Naive thymus-derived CD4-positive, alpha-beta T cell (primary cell): Measurements from ENCODE around the gene OXCT1. TPM values are rescaled to one million over a fixed set of nuclear protein-coding genes. Genes with fewer than 3 reads are reported as not detected.

Source experiments
- ATAC-seq: fragments of 150-1000 bp; cut with Tn5 transposase; 2 replicates; pipeline ENCODE4 v1.10.0; 2021; ENCODE audit warnings: mild to moderate bottlenecking, moderate library complexity
- CTCF ChIA-PET: fragments of 350-600 bp; sonication (Branson Sonifier 250); formaldehyde crosslinking; loops from one replicate; lab custom pipeline; 2021; ENCODE audit warnings: antibody characterized with exemption; lab: Charles Lee
- POLR2A ChIA-PET: fragments of 350-600 bp; sonication (Branson Sonifier 250); formaldehyde crosslinking; loops from one replicate; lab custom pipeline; 2021; ENCODE audit warnings: antibody characterized with exemption, inconsistent platforms; lab: Charles Lee
- DNase-seq, 9 donors: peaks; one replicate each; pipeline versions ENCODE4 v3.0.0 to v3.0.0-alpha.2; 2020 to 2022; ENCODE audit warnings: mixed read lengths in 1 of 9
- H3K27ac ChIP-seq: one replicate; pipeline ENCODE4 v1.7.0; 2013; ENCODE audit warnings: mild to moderate bottlenecking, low read depth, low read length, moderate library complexity
- H3K27me3 ChIP-seq, 2 donors: one replicate each; pipeline ENCODE4 v1.7.0; 2013; ENCODE audit warnings: low read length in 2 of 2, mild to moderate bottlenecking in 2 of 2, moderate library complexity in 2 of 2; ENCODE audit not compliant: control insufficient read depth in 2 of 2, insufficient read depth in 2 of 2
- H3K36me3 ChIP-seq, 3 experiments: 1 replicate in 2 of 3; 2 replicates in 1 of 3; pipeline ENCODE4 v1.7.0; 2013; ENCODE audit warnings: low read length in 3 of 3, mild to moderate bottlenecking in 3 of 3, moderate library complexity in 1 of 3; ENCODE audit not compliant: insufficient read depth in 3 of 3, control insufficient read depth in 2 of 3
- H3K4me1 ChIP-seq, 2 donors: one replicate each; pipeline ENCODE4 v1.7.0; 2013; ENCODE audit warnings: low read length in 2 of 2, mild to moderate bottlenecking in 2 of 2, moderate library complexity in 1 of 2; ENCODE audit not compliant: control insufficient read depth in 2 of 2, insufficient read depth in 2 of 2
- H3K4me3 ChIP-seq: 2 replicates; pipeline ENCODE4 v1.7.0; 2013; ENCODE audit warnings: mild to moderate bottlenecking, low read length
- H3K9me3 ChIP-seq, 3 experiments: 1 replicate in 2 of 3; 2 replicates in 1 of 3; pipeline ENCODE4 v1.7.0; 2013; ENCODE audit warnings: low read length in 3 of 3; ENCODE audit not compliant: control insufficient read depth in 2 of 3
- H3K27ac Mint-ChIP-seq, 9 donors: one replicate each; pipeline ENCODE4 v1.8.0; 2020 to 2022; ENCODE audit warnings: mixed read lengths in 9 of 9, mild to moderate bottlenecking in 8 of 9, moderate library complexity in 5 of 9, inconsistent platforms in 2 of 9
- H3K27me3 Mint-ChIP-seq, 5 donors: one replicate each; pipeline ENCODE4 v1.8.0; 2021 to 2022; ENCODE audit warnings: mixed read lengths in 5 of 5, mild to moderate bottlenecking in 1 of 5
- H3K36me3 Mint-ChIP-seq, 5 donors: one replicate each; pipeline ENCODE4 v1.8.0; 2020 to 2022; ENCODE audit warnings: mixed read lengths in 5 of 5, mild to moderate bottlenecking in 3 of 5, inconsistent platforms in 1 of 5
- H3K4me1 Mint-ChIP-seq, 7 donors: one replicate each; pipeline ENCODE4 v1.8.0; 2020 to 2022; ENCODE audit warnings: mixed read lengths in 7 of 7, mild to moderate bottlenecking in 3 of 7, inconsistent platforms in 1 of 7
- H3K4me3 Mint-ChIP-seq, 10 donors: one replicate each; pipeline ENCODE4 v1.8.0; 2020 to 2022; ENCODE audit warnings: mild to moderate bottlenecking in 10 of 10, mixed read lengths in 10 of 10, moderate library complexity in 6 of 10, inconsistent platforms in 2 of 10
- H3K9me3 Mint-ChIP-seq, 11 donors: one replicate each; pipeline ENCODE4 v1.8.0; 2020 to 2022; ENCODE audit warnings: mixed read lengths in 11 of 11, mild to moderate bottlenecking in 4 of 11, inconsistent platforms in 1 of 11, moderate library complexity in 1 of 11
- intact Hi-C, 2 donors: fragments of 100-400 bp; cut with micrococcal nuclease; formaldehyde crosslinking; loops; one replicate each; pipeline ENCODE4 v1.15.1; 2023
- polyA plus RNA-seq, 2 donors: library from polyadenylated mRNA; unstranded; fragments of 300-500 nt; fragmentation: Illumina TruSeq; gene quantifications; one replicate each; pipeline ENCODE4 v1.2.3, GENCODE V29; 2021
- total RNA-seq, 6 experiments: library from RNA in 5 of 6; stranded (reverse) in 5 of 6; gene quantifications; 1 replicate in 5 of 6; 2 replicates in 1 of 6; pipeline ENCODE4 v1.2.3 and lab custom pipeline; 2021 to 2026

OXCT1 gene
- total and polyA plus RNA-seq, 7 experiments from 2014 or later: 18.6 to 53.1 (median 30.0) TPM

- POLR2A ChIA-PET: interaction anchor here (0.7 to 3.1 kb wide), 19 partner anchors 9 to 1581 kb away, joined by 3 to 62 read pairs (median 5); partner anchors contain the start of genes FBXO4, OXCT1, TMEM267 and ZNF131
- Histone ChIP-seq H3K9me3 (no peaks in the 10 kb centered on the region), H3K36me3 (peaks cover 0 to 5% (median 4%) of the 10 kb centered on the region in 3 experiments), H3K27me3 (no peaks in the 10 kb centered on the region), H3K4me3 (peak overlapping the region; percentile 90), H3K4me1 (peaks cover 16 to 18% of the 10 kb centered on the region in 2 donors), H3K27ac (peak overlapping the region; percentile 85)
- intact Hi-C loops: loop anchor here in 1 of 2 donors (5.0 to 10.0 kb wide), 6 partner anchors 1049 to 1701 kb away; partner anchors contain the start of genes HMGCS1, NNT, PTGER4 and RPL37
- ATAC-seq (no peak), DNase-seq (no peak)
- Mint-ChIP-seq H3K4me1 (peaks cover 21 to 50% (median 46%) of the 10 kb centered on the region in 7 donors), H3K27me3 (peaks cover 0 to 12% (median 0%) of the 10 kb centered on the region in 5 donors), H3K36me3 (peaks cover 0 to 13% (median 10%) of the 10 kb centered on the region in 5 donors), H3K4me3 (peak overlapping the region; percentile 84 to 99 (median 98)), H3K27ac (peak overlapping the region; percentile 97 to 100 (median 99)), H3K9me3 (peaks cover 0 to 5% (median 0%) of the 10 kb centered on the region in 11 donors)
- CTCF ChIA-PET: interaction anchor here (1.0 to 1.8 kb wide), 4 partner anchors 22 to 154 kb away, joined by 3 to 5 read pairs (median 4); partner anchors contain the start of gene FBXO4
Observed at GRCh38 chr5:41903382-41903891, 33.2 kb upstream of the OXCT1 start.

- intact Hi-C loops: no loop called here
- H3K27me3 Mint-ChIP-seq: peaks cover 27 to 48% (median 38%) of the 10 kb centered on the region in 5 donors
- Histone ChIP-seq H3K4me3 (no peak overlapping the region), H3K9me3 (no peaks in the 10 kb centered on the region), H3K27me3 (no peaks in the 10 kb centered on the region), H3K4me1 (no peaks in the 10 kb centered on the region), H3K36me3 (no peaks in the 10 kb centered on the region), H3K27ac (no peak overlapping the region)
- ChIA-PET POLR2A (interaction anchor here (1.1 kb wide), 1 partner anchor 29 kb away, joined by 3 read pairs; the partner anchor contains the start of gene FBXO4), CTCF (no interaction called here)
- peaks cover 0 to 3% (median 0%) of the 10 kb centered on the region in 11 donors for H3K9me3 Mint-ChIP-seq
- H3K27ac Mint-ChIP-seq: no peak overlapping the region
- DNase-seq (no peak), ATAC-seq (no peak)
- H3K36me3 Mint-ChIP-seq: peaks cover 0 to 4% (median 0%) of the 10 kb centered on the region in 5 donors
- no peak overlapping the region for H3K4me3 Mint-ChIP-seq
- H3K4me1 Mint-ChIP-seq: peaks cover 0 to 20% (median 2%) of the 10 kb centered on the region in 7 donors
Observed at GRCh38 chr5:41896230-41896629, 26.0 kb upstream of the OXCT1 start.

- Histone ChIP-seq H3K27ac (no peak overlapping the region), H3K9me3 (no peaks in the 10 kb centered on the region), H3K4me3 (no peak overlapping the region), H3K27me3 (no peaks in the 10 kb centered on the region), H3K36me3 (no peaks in the 10 kb centered on the region), H3K4me1 (no peaks in the 10 kb centered on the region)
- no peak for ATAC-seq
- CTCF ChIA-PET: no interaction called here
- Mint-ChIP-seq H3K27ac (peak overlapping the region in 1 of 9 donors; percentile 75), H3K4me1 (peaks cover 0 to 25% (median 6%) of the 10 kb centered on the region in 7 donors), H3K4me3 (peak overlapping the region in 1 of 10 donors; percentile 65), H3K9me3 (peaks cover 0 to 3% (median 0%) of the 10 kb centered on the region in 11 donors), H3K27me3 (peaks cover 28 to 52% (median 34%) of the 10 kb centered on the region in 5 donors), H3K36me3 (peaks cover 0 to 4% (median 0%) of the 10 kb centered on the region in 5 donors)
- no peak for DNase-seq
- POLR2A ChIA-PET: interaction anchor here (1.3 kb wide), 1 partner anchor 11 kb away, joined by 4 read pairs; the partner anchor contains the start of gene RIMOC1
- intact Hi-C loops: loop anchor here in 1 of 2 donors (1.0 kb wide), 2 partner anchors 11 to 23 kb away; partner anchors contain the start of genes OXCT1 and RIMOC1
Observed at GRCh38 chr5:41893074-41893851, 23.0 kb upstream of the OXCT1 start.

- DNase-seq: no peak
- Histone ChIP-seq H3K9me3 (no peaks in the 10 kb centered on the region), H3K4me3 (no peak overlapping the region), H3K27me3 (no peaks in the 10 kb centered on the region), H3K36me3 (no peaks in the 10 kb centered on the region), H3K27ac (no peak overlapping the region), H3K4me1 (no peaks in the 10 kb centered on the region)
- peaks cover 0 to 27% (median 6%) of the 10 kb centered on the region in 7 donors for H3K4me1 Mint-ChIP-seq
- ChIA-PET POLR2A (no interaction called here), CTCF (no interaction called here)
- intact Hi-C loops: no loop called here
- H3K4me3 Mint-ChIP-seq: no peak overlapping the region
- no peak for ATAC-seq
- peaks cover 0 to 8% (median 0%) of the 10 kb centered on the region in 5 donors for H3K36me3 Mint-ChIP-seq
- H3K9me3 Mint-ChIP-seq: peaks cover 0 to 3% (median 0%) of the 10 kb centered on the region in 11 donors
- H3K27ac Mint-ChIP-seq: peak overlapping the region in 1 of 9 donors; percentile 4
- peaks cover 30 to 53% (median 36%) of the 10 kb centered on the region in 5 donors for H3K27me3 Mint-ChIP-seq
Observed at GRCh38 chr5:41892031-41892430, 21.8 kb upstream of the OXCT1 start.

GRCh38 chr5:41891066-41891707 is 21.0 kb upstream of the OXCT1 start:
- POLR2A ChIA-PET: no interaction called here
- CTCF ChIA-PET: no interaction called here
- Mint-ChIP-seq H3K27me3 (peaks cover 22 to 45% (median 35%) of the 10 kb centered on the region in 5 donors), H3K36me3 (peaks cover 0 to 8% (median 0%) of the 10 kb centered on the region in 5 donors), H3K27ac (peak overlapping the region in 1 of 9 donors; percentile 20), H3K4me1 (peaks cover 0 to 27% (median 6%) of the 10 kb centered on the region in 7 donors), H3K9me3 (peaks cover 0 to 3% (median 0%) of the 10 kb centered on the region in 11 donors), H3K4me3 (peak overlapping the region in 1 of 10 donors; percentile 29)
- Histone ChIP-seq H3K4me3 (no peak overlapping the region), H3K27ac (no peak overlapping the region), H3K36me3 (no peaks in the 10 kb centered on the region), H3K9me3 (no peaks in the 10 kb centered on the region), H3K4me1 (no peaks in the 10 kb centered on the region), H3K27me3 (no peaks in the 10 kb centered on the region)
- ATAC-seq: no peak
- intact Hi-C loops: loop anchor here in 1 of 2 donors (1.0 kb wide), 1 partner anchor 16 kb away; no protein-coding TSS in a partner anchor
- DNase-seq: no peak

DNA sequence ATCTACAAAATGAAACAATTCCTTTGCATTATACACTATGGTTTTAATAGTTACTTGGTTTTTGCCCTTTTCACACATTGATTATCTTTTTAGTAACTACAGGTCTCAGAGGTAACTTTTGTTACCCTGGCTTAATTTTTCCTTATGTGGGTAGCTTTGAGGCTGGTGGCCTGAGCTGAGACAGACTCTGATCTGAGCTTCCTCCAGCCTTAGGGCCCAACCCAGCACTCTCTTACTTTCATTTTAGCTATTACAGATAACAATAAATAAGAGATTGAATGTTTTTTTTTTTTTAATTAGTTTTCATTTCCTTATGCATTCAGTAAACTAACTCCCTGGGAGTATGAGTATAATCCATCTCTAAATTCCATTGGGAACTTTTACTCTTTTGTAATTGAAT is 15.1 kb upstream of the OXCT1 start:
- CTCF ChIA-PET: no interaction called here
- DNase-seq (no peak), ATAC-seq (no peak)
- H3K4me1 Mint-ChIP-seq: peaks cover 0 to 11% (median 0%) of the 10 kb centered on the region in 7 donors
- peaks cover 0 to 5% (median 0%) of the 10 kb centered on the region in 5 donors for H3K36me3 Mint-ChIP-seq
- Histone ChIP-seq H3K27me3 (no peaks in the 10 kb centered on the region), H3K4me3 (no peak overlapping the region), H3K27ac (no peak overlapping the region), H3K4me1 (no peaks in the 10 kb centered on the region), H3K36me3 (no peaks in the 10 kb centered on the region), H3K9me3 (no peaks in the 10 kb centered on the region)
- peaks cover 6 to 16% (median 13%) of the 10 kb centered on the region in 5 donors for H3K27me3 Mint-ChIP-seq
- peaks cover 0 to 3% (median 0%) of the 10 kb centered on the region in 11 donors for H3K9me3 Mint-ChIP-seq
- intact Hi-C loops: no loop called here
- peak overlapping the region in 1 of 9 donors; percentile 63 for H3K27ac Mint-ChIP-seq
- POLR2A ChIA-PET: no interaction called here
- H3K4me3 Mint-ChIP-seq: no peak overlapping the region
